Right lobe of liver (tissue), 4 donors: ENCODE data around the gene GIPR.

Experiments used
- POLR2A ChIP-seq: fragments of 450-650 bp; IDR thresholded peaks from one replicate; pipeline ENCODE4 v1.6.1; 2017; ENCODE audit warnings: antibody characterized with exemption, mild to moderate bottlenecking
- TF ChIP-seq, protein P1 (sequence below), 4 donors: fragments of 200-600 bp in 3 of 4; fragments of 450-650 bp in 1 of 4; IDR thresholded peaks; one replicate each; pipeline versions ENCODE4 v1.5.1 to v1.8.0; 2016 to 2022; ENCODE audit warnings: antibody characterized with exemption in 4 of 4, mild to moderate bottlenecking in 2 of 4
- donor health status: DM: no; HTN: no; CAD: no.
- donor health status: DM: no; HTN: no; CAD: no.
- donor health status: DM: no; HTN: yes; CAD: no.

DNA sequence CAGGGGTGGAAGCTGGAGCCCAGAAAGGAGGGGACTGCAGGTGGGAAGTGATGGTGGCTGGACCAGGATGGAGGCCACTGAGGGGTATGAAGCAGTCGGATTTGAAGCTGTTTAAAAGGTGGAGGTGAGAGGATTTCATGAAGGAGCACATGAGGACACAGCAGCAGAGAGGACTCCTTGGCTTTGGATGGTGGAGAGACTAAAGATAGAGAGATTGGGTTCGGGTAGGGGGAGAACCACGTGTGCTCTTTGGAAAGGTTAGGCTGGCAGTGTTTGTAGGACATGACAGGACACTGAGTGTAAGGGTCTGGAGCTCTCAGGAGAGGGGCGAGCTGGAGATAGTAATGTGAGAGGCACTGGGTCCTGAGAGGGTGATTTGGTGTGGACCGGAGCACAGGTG lies 14.9 kb downstream of the GIPR start:
- no peak for TF ChIP-seq POLR2A
- TF ChIP-seq, protein P1, sequence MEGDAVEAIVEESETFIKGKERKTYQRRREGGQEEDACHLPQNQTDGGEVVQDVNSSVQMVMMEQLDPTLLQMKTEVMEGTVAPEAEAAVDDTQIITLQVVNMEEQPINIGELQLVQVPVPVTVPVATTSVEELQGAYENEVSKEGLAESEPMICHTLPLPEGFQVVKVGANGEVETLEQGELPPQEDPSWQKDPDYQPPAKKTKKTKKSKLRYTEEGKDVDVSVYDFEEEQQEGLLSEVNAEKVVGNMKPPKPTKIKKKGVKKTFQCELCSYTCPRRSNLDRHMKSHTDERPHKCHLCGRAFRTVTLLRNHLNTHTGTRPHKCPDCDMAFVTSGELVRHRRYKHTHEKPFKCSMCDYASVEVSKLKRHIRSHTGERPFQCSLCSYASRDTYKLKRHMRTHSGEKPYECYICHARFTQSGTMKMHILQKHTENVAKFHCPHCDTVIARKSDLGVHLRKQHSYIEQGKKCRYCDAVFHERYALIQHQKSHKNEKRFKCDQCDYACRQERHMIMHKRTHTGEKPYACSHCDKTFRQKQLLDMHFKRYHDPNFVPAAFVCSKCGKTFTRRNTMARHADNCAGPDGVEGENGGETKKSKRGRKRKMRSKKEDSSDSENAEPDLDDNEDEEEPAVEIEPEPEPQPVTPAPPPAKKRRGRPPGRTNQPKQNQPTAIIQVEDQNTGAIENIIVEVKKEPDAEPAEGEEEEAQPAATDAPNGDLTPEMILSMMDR (IDR thresholded peaks at IDR 0.05), result no peak
